BJ (cell line): ENCODE results near the gene BBX. TPM values are rescaled to one million over a fixed set of nuclear protein-coding genes. Genes with fewer than 3 reads are reported as not detected.

Experiments used
- CTCF ChIA-PET: fragments of 350-600 bp; formaldehyde crosslinking; extraction: SDS; loops from one replicate; lab custom pipeline; 2021; ENCODE audit warnings: antibody characterized with exemption, inconsistent platforms; lab: Yijun Ruan, JAX
- POLR2A ChIA-PET: fragments of 300-600 bp; sonication (Branson Sonifier 250); formaldehyde crosslinking; extraction: SDS; loops from one replicate; lab custom pipeline; 2021; ENCODE audit warnings: antibody characterized with exemption; lab: Charles Lee
- DNase-seq: peaks from one replicate; pipeline ENCODE4 v3.0.0-alpha.2; 2011; ENCODE audit warnings: low read depth
- H3K27me3 ChIP-seq: 2 replicates; pipeline ENCODE4 v1.6.0; 2011; ENCODE audit warnings: low read length; ENCODE audit not compliant: control insufficient read depth, insufficient read depth
- H3K36me3 ChIP-seq: 2 replicates; pipeline ENCODE4 v1.5.1; 2011; ENCODE audit warnings: low read length; ENCODE audit not compliant: control insufficient read depth, insufficient read depth
- H3K4me3 ChIP-seq: 2 replicates; pipeline ENCODE4 v1.5.1; 2011; ENCODE audit warnings: low read depth, mild to moderate bottlenecking, control low read depth, low read length
- CTCF ChIP-seq: IDR thresholded peaks from 2 replicates; pipeline ENCODE4 v1.5.1; 2011; ENCODE audit warnings: low read depth, mild to moderate bottlenecking, control low read depth, inconsistent platforms, low read length, moderate library complexity; ENCODE audit not compliant: insufficient read depth
- polyA plus RNA-seq: library from polyadenylated mRNA; depleted of rRNA; stranded (reverse); fragments of >200 nt; gene quantifications from 2 replicates; pipeline ENCODE4 v1.2.3, GENCODE V29; 2011

BBX gene
- polyA plus RNA-seq, 1 experiment, result 47.6 TPM

DNA sequence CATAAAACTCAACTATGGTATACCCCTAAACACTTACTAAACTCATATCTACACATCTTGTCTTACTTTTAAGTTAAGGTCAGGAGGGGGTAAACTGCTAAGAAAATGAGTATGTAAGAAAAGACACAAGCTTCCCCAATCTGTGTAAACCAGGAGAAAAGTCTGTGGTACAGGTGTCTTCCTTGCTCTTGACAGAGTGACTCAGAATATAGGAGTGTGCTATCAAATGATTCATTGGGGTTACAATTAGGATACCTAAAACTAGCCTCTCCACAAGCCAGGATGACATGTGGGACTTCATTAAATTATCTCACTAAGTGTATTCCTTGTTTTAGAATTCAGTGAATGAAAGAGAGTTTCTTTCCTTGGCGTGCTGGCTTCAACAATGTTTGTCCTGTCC, 274.8 kb downstream of the BBX start:
- no peak for TF ChIP-seq CTCF
- peaks cover 3% of the 10 kb centered on the region for H3K36me3 ChIP-seq
- ChIA-PET POLR2A (no interaction called here), CTCF (interaction anchor here (0.7 kb wide), 1 partner anchor 321 kb away, joined by 3 read pairs; no protein-coding TSS in a partner anchor)
- no peak overlapping the region for H3K4me3 ChIP-seq
- DNase-seq, result no peak
- no peaks in the 10 kb centered on the region for H3K27me3 ChIP-seq

DNA sequence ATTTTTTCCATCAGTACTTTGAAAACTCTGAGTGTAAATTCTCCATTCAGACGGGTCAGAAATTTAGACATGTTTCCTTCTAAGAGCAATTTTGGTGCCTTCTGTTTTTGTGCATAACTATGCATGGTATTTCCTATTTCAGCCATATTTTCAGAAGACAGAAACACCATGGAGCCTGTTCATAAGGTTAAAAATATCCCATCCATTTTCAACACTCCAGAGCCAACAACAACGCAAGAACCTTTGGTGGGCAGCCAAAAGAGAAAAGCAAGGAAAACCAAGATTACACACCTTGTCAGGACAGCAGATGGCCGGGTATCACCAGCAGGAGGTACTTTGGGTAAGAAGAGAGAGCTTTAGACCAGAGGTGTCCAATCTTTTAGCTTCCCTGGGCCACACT, 275.6 kb downstream of the BBX start:
- no peak for DNase-seq
- no peak for TF ChIP-seq CTCF
- Histone ChIP-seq H3K27me3 (no peaks in the 10 kb centered on the region), H3K4me3 (no peak overlapping the region), H3K36me3 (peaks cover 5% of the 10 kb centered on the region)
- ChIA-PET CTCF (no interaction called here), POLR2A (interaction anchor here (0.6 kb wide), 1 partner anchor 203 kb away, joined by 4 read pairs; no protein-coding TSS in a partner anchor)

DNA sequence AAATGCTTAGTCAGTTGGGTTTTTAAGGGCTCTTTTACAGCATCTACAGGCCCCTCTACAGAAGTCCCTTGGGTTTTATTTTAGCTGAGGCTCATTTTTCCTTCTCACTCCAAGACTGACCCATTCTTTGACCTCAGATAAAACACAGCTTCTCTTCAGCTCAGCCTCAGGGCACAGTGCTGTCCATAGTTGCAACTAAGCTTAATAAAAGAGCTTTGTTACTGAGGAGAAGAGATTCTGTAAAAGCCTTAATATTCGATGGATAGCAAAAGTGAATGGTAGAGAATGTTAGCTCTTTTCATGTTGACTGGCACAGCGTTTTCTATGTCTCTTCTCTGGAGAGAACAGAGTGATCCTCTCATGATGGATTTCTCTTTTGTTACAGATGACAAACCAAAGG, 277.9 kb downstream of the BBX start:
- POLR2A ChIA-PET, result no interaction called here
- no peak overlapping the region for H3K4me3 ChIP-seq
- DNase-seq, result no peak
- TF ChIP-seq CTCF, result no peak
- CTCF ChIA-PET, result no interaction called here
- H3K36me3 ChIP-seq, result peaks cover 5% of the 10 kb centered on the region
- H3K27me3 ChIP-seq, result no peaks in the 10 kb centered on the region

GRCh38 chr3:107803170-107803569, 280.4 kb downstream of the BBX start:
- Histone ChIP-seq H3K4me3 (no peak overlapping the region), H3K36me3 (peaks cover 5% of the 10 kb centered on the region), H3K27me3 (no peaks in the 10 kb centered on the region)
- ChIA-PET CTCF (no interaction called here), POLR2A (no interaction called here)
- no peak for DNase-seq
- TF ChIP-seq CTCF, result no peak

- Histone ChIP-seq H3K36me3 (peaks cover 5% of the 10 kb centered on the region), H3K27me3 (no peaks in the 10 kb centered on the region), H3K4me3 (no peak overlapping the region)
- no peak for TF ChIP-seq CTCF
- ChIA-PET POLR2A (no interaction called here), CTCF (no interaction called here)
- DNase-seq, result no peak
These were observed 283.3 kb downstream of the BBX start for GRCh38 chr3:107806021-107806420.
